NCI-H345 treated with DMSO at 0.1 percent for 48 hours (cell line): ENCODE data around the gene ADGRL3.
"Not testable (repeated sequence)": the region's sequence is repeated elsewhere in the genome, so short reads cannot be mapped to it uniquely, and the experiment has no call there.

ENCODE experiments used
- DNase-seq: peaks from one replicate; lab custom pipeline; 2025; ENCODE audit not compliant: unreplicated experiment; lab: John Stamatoyannopoulos, UW

The ADGRL3 gene

GRCh38 chr4:61604054-61604453 is 403.9 kb downstream of the ADGRL3 start:
- no peak for DNase-seq

DNA sequence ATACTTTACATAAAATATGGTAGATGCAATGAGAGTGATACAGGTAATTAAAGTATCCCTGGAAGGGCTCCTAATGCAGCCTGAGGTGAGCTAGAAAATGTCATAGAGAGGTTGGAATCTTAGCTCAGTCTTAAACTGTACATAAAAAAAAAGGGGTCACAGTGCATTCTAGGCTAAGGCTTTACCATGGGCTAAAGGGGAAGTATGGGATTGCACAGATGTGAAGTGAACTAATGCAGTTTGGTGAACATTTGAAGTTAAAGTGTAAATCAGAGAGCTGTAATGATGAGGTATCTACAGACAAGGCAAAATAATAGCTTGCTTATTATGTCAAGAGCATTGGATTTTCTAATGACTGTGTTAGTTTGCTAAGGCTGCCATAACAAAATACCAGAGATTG is 405.9 kb downstream of the ADGRL3 start:
- DNase-seq = no peak

- DNase-seq = no peak
Measured at GRCh38 chr4:61614231-61614630, 414.1 kb downstream of the ADGRL3 start.

- no peak for DNase-seq
Measured at GRCh38 chr4:61619528-61619927, 419.4 kb downstream of the ADGRL3 start.

DNA sequence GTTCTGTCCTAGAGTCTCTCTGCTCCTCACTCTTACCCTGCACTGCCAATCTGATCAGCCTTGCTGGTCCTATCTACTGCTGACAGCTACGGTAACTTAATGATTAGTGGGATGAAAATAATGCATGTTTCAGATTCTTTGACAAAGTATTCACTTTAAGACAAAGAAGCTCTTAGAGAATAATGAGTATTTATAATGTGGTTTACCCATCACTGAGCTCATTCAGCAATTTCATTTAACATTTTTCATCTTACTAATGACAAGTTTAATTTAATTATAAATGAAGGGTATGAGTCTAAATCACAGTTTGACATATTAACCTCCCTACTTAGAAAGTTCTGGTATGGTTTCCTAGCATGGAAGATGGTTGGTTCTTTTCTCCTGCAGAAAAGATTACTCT is 428.2 kb downstream of the ADGRL3 start:
- no peak for DNase-seq

DNA sequence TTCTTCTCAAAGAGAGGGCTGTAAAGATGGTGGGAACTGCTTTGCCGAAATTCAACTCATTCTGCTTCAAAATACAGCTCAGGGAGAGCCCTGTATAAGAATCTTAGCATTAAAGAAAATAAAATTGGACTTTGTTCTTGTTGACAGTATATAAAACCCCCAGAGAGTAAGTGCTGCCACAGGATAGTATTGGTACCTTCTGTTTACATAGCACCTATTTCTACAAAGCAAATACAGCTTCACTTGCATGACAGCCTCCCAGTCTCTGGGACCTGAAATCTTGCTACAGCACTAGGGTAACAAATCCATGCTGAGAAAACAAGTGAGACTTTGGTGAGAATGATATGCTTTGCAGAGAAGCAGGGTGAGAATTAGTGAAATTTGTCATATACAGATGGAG is 428.6 kb downstream of the ADGRL3 start:
- no peak for DNase-seq

DNA sequence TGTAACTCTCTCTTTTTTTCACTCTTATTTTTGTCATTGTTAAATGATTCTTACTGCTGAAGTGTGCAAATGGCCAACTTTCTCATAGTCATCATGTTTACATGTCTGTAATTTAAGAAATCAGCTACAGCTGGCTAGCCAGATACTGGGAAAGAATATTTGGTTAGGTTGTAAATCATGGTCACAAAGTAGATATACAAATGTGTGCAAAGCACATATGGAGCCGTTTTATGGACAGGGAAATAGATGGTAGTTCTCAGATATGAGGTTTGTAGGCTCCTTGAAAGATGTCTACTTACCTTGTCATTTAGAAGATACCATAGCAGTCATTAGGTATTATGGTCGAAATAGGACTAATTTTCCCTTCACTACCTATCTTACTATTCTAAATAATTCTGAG is 430.4 kb downstream of the ADGRL3 start:
- DNase-seq = no peak

DNA sequence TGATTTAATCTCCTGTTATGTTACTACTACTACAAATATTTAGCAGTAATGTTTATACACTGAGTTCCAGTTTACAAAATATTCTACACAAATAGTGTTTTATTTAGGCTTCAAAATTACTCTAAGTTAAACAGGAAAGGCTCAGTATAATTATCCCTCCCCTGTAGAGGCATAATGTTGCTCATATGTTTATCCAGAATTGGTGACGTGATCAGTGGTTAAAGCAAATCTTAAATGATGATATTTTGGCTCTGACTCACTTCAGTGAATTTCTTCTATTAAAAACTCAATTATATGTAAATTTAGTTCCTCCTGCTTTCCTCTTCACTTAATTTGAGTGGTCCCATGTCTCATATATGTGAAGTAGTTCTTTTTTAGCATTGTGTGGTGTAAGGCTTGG is 438.5 kb downstream of the ADGRL3 start:
- no peak for DNase-seq

DNA sequence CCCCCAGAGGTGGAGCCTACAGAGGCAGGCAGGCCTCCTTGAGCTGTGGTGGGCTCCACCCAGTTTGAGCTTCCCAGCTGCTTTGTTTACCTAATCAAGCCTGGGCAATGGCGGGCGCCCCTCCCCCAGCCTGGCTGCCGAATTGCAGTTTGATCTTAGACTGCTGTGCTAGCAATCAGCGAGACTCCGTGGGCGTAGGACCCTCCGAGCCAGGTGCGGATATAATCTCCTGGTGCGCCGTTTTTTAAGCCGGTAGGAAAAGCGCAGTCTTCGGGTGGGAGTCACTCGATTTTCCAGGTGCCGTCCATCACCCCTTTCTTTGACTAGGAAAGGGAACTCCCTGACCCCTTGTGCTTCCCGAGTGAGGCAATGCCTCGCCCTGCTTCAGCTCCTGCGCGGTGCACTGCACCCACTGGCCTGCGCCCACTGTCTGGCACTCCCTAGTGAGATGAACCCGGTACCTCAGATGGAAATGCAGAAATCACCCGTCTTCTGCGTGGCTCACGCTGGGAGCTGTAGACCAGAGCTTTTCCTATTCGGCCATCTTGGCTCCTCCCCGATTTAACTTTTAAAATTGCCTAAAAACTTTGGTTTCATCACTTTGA is 446.7 kb downstream of the ADGRL3 start:
- DNase-seq = not testable (repeated sequence)

- DNase-seq = no peak
Measured at GRCh38 chr4:61648264-61648663, 448.1 kb downstream of the ADGRL3 start.

DNA sequence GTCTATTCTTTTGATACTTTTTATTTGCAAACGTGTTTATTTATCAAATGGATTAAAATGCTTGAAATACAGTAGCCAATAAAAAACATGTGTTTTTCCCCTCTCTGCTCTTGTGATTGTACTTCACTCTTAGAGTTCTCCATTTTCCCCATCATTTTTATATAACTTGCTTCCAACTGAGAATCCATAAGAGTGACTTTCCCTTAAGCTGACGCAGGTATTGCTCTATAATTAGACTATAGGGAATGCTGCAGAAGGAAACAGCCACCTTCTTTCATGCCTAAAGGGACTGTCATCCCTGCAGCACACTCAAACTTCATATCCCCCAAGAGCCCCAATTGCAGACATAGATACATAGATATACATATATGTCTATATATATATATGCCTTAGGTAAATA is 456.9 kb downstream of the ADGRL3 start:
- DNase-seq = no peak

DNA sequence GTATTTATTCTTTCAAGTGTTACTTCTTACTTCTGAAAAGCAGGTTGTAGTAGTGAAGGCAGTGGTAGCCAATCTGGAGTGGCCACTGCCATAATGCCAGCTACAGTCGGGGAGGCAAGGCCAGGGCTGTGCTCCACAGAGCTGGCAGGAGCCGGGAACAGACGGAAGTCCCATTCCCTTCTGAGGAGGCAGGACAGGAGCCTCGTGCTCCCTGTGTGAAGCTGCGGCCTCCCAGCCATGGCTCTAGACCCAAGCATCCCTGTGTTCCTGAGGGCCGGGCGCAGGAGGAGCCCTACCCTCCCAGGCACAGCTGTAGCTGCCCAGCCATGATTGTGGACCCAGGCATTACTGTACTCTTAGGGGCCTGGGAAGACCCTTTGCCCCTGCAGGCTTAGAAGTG is 461.8 kb downstream of the ADGRL3 start:
- DNase-seq = no peak

GRCh38 chr4:61662362-61662761 is 462.2 kb downstream of the ADGRL3 start:
- no peak for DNase-seq

DNA sequence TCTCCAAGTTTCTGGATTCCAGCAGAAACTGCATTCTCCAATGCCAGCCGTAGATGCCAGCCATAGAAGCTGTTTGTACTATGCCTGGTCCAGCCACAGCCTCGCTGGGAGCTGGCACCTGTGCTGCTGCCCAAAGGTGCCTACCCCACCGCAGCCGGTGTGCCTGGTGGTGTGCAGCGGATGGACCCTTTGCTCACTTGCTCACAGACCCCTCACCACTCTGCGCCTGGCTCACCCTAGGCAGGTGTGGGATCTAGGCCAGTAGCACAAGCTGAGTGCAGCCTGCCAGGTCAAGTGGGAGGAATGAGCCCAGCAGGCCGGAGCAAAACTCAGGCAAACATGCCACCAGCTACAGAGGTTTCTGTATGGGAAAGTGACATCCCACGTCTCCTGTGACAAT is 463.2 kb downstream of the ADGRL3 start:
- no peak for DNase-seq

DNA sequence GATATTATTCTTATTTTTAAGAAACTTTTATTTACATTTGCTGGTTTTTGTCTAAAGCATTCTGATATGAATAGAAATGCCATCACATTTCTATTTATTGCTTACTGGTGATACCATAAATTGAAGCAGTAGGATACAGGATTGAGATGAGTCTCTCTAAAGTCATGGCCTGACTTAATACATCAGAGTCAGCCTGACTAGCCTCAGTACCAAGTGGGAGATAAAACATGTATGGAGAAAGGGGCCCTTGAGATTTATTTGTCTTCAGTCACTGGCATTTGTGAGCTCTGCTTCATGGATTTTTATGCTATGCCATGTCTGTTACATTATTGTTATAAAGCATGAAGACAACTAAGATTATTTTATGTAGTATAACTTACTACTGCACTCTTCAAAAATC is 465.5 kb downstream of the ADGRL3 start:
- no peak for DNase-seq

DNA sequence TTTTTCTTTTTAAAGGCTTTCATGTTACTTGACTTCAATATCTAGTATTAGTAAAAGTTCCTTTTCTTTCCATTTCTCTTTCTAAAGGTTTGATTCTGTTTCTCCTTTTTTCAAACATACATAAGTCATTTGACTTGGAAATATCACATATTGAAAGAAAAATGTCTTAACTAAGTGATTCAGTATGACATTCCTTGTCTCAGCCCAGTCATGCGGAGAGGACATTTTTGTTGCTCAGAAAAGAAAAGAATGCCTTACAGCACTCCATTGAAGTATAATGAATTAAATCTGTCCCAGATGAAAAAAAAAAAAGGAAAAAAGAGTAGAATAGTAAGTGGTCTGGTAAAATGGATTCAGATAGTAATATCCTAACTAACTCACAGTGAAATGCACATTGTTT is 466.1 kb downstream of the ADGRL3 start:
- no peak for DNase-seq

GRCh38 chr4:61671599-61671998 is 471.5 kb downstream of the ADGRL3 start:
- no peak for DNase-seq

DNA sequence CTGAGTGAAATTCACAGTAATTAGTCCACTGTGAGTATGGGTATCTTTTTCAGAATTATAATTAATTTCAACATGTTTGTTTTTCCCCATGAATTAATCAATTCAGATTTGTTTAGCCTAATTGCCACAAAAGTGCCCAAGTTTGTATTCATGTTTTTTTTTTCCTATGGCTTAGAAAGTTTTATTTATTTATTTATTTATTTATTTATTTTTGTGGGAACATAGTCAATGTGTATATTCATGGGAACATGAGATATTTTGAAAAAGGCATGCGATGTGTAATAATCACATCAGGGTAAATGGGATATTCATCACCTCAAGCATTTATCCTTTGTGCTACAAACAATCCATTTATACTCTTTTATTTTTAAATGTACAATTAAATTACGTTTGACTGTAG is 475.3 kb downstream of the ADGRL3 start:
- DNase-seq = no peak

DNA sequence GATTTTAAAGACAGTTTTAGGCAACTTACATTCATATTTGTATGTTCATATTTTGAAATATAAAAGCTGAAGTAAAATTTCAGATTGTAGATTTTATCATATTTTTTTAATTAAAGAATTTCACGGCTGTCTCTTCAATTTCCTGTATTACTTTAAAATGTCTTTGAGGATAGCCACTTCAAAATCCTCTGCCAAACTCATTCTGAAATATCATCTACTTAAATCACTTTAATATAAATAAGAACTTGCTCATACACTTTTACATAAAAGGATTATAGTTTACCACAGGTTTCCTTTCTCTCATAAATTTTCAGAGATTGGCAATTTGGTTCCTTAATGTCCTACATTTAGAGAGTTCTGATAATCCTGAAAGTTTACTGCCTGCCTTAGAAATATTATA is 478.2 kb downstream of the ADGRL3 start:
- DNase-seq = no peak

GRCh38 chr4:61693520-61693919 is 493.4 kb downstream of the ADGRL3 start:
- no peak for DNase-seq

- DNase-seq = no peak
Measured at GRCh38 chr4:61714387-61714911, 514.3 kb downstream of the ADGRL3 start.

DNA sequence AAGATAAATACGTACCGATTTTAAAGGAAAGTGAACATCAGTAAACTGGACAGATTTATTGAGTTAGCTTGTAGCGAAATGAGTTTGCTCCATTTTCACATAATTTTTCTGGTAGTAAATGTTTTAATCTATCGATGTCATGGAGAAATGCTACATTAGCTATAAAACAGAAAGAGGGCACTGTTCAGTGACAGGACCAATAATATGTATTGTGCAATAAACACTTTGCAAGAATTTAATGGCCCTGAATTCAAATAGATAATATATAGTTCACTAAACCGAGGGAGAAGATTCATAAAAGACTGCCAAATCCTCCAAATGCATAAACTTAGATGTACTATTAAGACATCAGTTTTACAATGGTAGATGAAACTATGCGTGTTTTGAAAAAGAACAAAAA is 516.3 kb downstream of the ADGRL3 start:
- DNase-seq = no peak

DNA sequence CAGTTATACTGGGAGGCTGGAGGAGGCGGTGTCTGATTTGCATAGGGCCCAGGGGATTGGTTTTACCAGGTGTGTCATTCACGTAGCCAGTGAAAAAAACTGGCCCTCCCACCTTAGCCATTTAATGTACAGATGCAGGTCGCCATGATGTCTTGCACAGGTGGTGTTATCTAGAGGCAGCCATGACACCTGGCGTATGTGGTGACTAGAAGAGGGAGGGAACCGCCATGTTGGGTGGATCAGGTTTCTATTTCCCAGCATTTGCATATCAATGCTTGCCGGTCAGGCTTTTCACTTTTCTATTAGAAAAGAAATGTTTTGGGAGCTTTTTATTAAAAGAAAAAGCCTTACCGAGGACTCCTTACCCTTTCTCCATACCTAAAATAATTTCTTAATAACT is 523.4 kb downstream of the ADGRL3 start:
- no peak for DNase-seq
